Right lobe of liver (tissue), 4 donors: ENCODE results near the gene TRMT1.

Experiments
- CTCF ChIP-seq, 4 donors: fragments of 200-600 bp in 3 of 4; fragments of 450-650 bp in 1 of 4; IDR thresholded peaks; one replicate each; pipeline versions ENCODE4 v1.5.1 to v1.8.0; 2016 to 2022; ENCODE audit warnings: antibody characterized with exemption in 4 of 4, mild to moderate bottlenecking in 2 of 4
- POLR2A ChIP-seq: fragments of 450-650 bp; IDR thresholded peaks from one replicate; pipeline ENCODE4 v1.6.1; 2017; ENCODE audit warnings: antibody characterized with exemption, mild to moderate bottlenecking
- donor health status: DM: no; HTN: no; CAD: no.
- donor health status: DM: no; HTN: no; CAD: no.
- donor health status: DM: no; HTN: yes; CAD: no.

DNA sequence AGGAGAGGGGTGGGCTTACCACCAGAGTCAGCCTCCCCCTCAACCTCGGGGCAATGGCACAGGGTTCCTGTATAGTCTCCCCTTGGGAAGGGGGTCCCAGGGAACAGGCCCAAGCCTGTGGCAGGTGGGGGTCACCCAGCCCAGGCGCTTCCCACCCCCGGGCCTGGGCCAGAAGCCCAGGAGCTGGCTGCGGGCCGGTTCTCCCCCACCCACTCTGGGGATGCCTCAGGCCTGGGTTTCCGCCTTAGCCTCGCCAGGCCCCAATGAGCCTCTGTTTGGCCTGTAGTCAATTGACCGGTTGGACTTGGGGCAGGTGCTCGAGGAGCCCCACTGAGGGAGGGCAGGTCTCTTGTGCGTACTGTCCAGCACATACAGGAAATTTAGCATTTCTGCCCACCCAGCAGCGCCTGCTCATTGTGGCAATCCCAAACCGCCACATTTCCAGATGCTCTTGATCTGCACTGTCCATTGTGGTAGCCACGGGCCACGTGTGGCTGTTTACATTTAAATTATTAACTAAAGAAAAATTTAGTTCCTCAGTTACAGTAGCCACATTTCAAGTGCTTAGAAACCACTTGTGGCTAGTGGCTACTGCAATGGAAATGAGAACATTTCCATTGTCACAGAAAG lies 23.8 kb downstream of the TRMT1 start:
- TF ChIP-seq CTCF (IDR thresholded peaks at IDR 0.05) (no peak), POLR2A (no peak)
